Osteoblast (primary cell): ENCODE measurements around the gene ZFPL1. TPM values are rescaled to one million over a fixed set of nuclear protein-coding genes. Genes with fewer than 3 reads are reported as not detected.

Experiments
- DNase-seq: peaks from one replicate; pipeline ENCODE4 v3.0.0; 2011; ENCODE audit warnings: low spot score, mixed read lengths; ENCODE audit not compliant: insufficient read length; ENCODE audit errors: missing footprints
- H2AFZ ChIP-seq: 2 replicates; pipeline ENCODE4 v1.6.0; 2011; ENCODE audit warnings: mild to moderate bottlenecking, low read length
- H3K27ac ChIP-seq: 2 replicates; pipeline ENCODE4 v1.5.1; 2011; ENCODE audit warnings: mild to moderate bottlenecking, low read depth, low read length, moderate library complexity
- H3K27me3 ChIP-seq: 2 replicates; pipeline ENCODE4 v1.6.0; 2012; ENCODE audit warnings: mild to moderate bottlenecking, control low read depth, inconsistent platforms, low read length, moderate library complexity; ENCODE audit not compliant: insufficient read depth
- H3K36me3 ChIP-seq: 2 replicates; pipeline ENCODE4 v1.5.1; 2011; ENCODE audit warnings: mild to moderate bottlenecking, low read length, control low read depth, moderate library complexity; ENCODE audit not compliant: insufficient read depth
- H3K4me1 ChIP-seq: 2 replicates; pipeline ENCODE4 v1.5.1; 2011; ENCODE audit warnings: mild to moderate bottlenecking, low read length, control low read depth, moderate library complexity; ENCODE audit not compliant: insufficient read depth
- H3K4me2 ChIP-seq: 2 replicates; pipeline ENCODE4 v1.6.0; 2011; ENCODE audit warnings: mild to moderate bottlenecking, low read length; ENCODE audit not compliant: insufficient read depth
- H3K4me3 ChIP-seq: fragments of 200-600 bp; sonication (generic); 3 replicates; pipeline ENCODE4 v1.5.1; 2012; ENCODE audit warnings: mild to moderate bottlenecking, low read length, inconsistent platforms; ENCODE audit not compliant: insufficient read depth
- H3K79me2 ChIP-seq: 2 replicates; pipeline ENCODE4 v1.6.0; 2012; ENCODE audit warnings: mild to moderate bottlenecking, low read length, control low read depth, inconsistent platforms; ENCODE audit not compliant: insufficient read depth
- H3K9me3 ChIP-seq: 2 replicates; pipeline ENCODE4 v1.5.1; 2011; ENCODE audit warnings: low read depth, low read length, control low read depth
- H4K20me1 ChIP-seq: 2 replicates; pipeline ENCODE4 v1.6.0; 2012; ENCODE audit warnings: mild to moderate bottlenecking, low read length, control low read depth; ENCODE audit not compliant: insufficient read depth
- CTCF ChIP-seq: IDR thresholded peaks from 2 replicates; pipeline ENCODE4 v1.5.1; 2011; ENCODE audit warnings: mild to moderate bottlenecking, low read depth, low read length, moderate library complexity; ENCODE audit errors: extremely low read depth
- total RNA-seq: library from RNA; depleted of rRNA; stranded (reverse); fragments of >200 nt; gene quantifications from 2 replicates; pipeline ENCODE4 v1.2.3, GENCODE V29; 2012

The ZFPL1 gene
- total RNA-seq, 1 donor: 39.4 TPM

DNA sequence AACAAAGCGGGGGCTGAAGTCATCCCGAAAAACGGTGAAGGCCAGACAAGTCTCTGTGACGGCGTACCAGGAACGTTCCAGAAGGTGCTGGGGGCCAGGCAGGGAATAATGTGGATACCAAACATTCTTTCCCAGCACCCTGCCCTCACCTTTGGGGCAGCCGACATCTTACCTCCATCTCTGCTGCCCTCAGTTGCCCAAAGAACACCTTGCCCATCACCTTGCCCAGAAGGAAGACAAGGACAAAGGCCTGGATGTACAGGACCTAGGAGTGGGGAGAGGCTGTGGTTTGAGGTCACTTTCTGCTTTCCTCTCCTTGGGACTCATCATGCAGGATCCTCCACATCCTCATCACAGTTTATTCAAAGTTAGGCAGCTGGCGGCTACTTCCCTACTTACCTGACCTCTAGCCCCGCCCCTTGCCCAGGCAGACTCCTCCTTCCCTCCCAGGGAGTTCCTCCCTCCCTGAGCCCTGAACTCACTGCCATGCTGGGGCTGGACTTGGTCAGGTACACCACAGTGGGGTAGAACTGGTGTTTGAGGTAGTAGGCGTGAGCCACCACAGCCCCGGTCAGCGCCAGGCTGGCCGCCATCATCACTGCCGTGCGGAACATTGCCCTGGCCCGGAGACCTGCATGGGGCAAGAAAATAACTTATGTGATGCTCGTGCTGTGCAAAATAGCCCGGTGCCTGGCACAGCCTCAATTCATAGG is 49.1 kb downstream of the ZFPL1 start:
- peak overlapping the region; percentile 99 for H3K27ac ChIP-seq
- TF ChIP-seq CTCF: no peak
- peak overlapping the region; percentile 85 for H3K4me2 ChIP-seq
- peaks cover 18% of the 10 kb centered on the region for H3K4me1 ChIP-seq
- H3K27me3 ChIP-seq: no peaks in the 10 kb centered on the region
- H3K9me3 ChIP-seq: no peaks in the 10 kb centered on the region
- peaks cover 35% of the 10 kb centered on the region for H4K20me1 ChIP-seq
- peaks cover 43% of the 10 kb centered on the region for H3K36me3 ChIP-seq
- H3K4me3 ChIP-seq: peak overlapping the region; percentile 96
- no peak overlapping the region for H2AFZ ChIP-seq
- peak; percentile 82 for DNase-seq
- H3K79me2 ChIP-seq: peaks cover 52% of the 10 kb centered on the region

DNA sequence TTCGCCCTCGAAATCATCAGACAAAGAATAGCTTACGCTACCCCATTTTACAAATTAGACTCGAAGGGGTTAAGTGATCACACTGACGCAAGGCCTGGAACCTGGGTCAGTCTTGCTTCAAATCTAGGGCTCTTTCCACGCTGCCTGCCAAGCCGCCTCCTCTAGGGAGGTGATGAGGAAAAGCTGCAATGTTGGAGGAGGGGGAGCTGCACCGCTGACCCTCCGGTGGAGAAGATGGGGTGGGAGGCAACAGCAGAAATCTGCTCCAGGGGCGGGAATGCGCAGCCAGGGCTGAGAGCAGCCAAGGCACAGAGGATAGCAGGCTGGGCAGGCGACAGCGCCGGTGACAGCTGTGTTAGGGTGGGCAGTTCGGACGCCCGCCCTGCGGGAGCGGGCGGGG is 49.7 kb downstream of the ZFPL1 start:
- DNase-seq: peak; percentile 70
- peak overlapping the region; percentile 85 for H3K4me2 ChIP-seq
- peaks cover 18% of the 10 kb centered on the region for H3K4me1 ChIP-seq
- H3K9me3 ChIP-seq: no peaks in the 10 kb centered on the region
- peaks cover 38% of the 10 kb centered on the region for H3K36me3 ChIP-seq
- H2AFZ ChIP-seq: peak overlapping the region; percentile 93
- no peak for TF ChIP-seq CTCF
- H3K27me3 ChIP-seq: no peaks in the 10 kb centered on the region
- H4K20me1 ChIP-seq: peaks cover 34% of the 10 kb centered on the region
- H3K27ac ChIP-seq: peak overlapping the region; percentile 99
- H3K4me3 ChIP-seq: peak overlapping the region; percentile 96
- H3K79me2 ChIP-seq: peaks cover 52% of the 10 kb centered on the region

DNA sequence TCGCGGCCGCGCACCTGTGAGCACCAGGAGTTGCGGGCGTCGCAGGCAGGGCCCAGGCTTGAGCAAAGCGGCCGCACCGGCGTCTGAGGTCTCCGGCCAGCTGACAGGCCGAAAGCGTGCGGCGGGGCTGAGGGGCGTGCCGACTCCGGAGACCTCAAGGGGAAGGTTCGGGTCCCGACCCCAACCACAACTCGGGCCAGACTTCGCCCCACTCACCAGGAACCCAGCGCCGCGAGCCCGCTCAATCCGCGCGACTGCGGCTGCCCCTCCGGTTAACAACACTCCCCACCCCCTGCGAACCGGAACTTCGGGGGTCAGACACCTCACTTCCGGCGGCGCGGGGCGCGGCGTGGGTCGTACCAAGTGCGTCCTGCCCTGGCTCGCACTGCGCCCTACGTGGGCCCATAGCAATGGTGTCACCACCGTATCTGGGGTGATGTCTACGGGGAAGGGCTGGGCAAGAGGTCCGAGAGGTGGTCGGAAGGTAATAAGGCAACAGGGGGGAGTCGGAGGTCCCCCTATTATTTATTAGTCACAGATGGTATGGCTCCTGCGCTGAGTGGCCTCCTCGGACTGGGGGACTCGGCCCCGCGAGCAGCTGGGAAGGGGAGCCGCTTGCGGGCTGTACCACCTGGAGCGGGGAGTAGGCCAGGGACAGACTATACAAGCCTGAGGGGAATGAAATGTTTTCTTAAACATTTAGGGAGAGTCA is 50.4 kb downstream of the ZFPL1 start, which contains the start of gene SYVN1:
SYVN1 (minus strand) TSS at position 280 of the 712 bp plus-strand sequence. CDS start 918 bp downstream, outside the sequence.
- DNase-seq: peak; percentile 99
- peaks cover 52% of the 10 kb centered on the region for H3K79me2 ChIP-seq
- H3K4me2 ChIP-seq: peak within 1 kb of the TSS; percentile 85
- H4K20me1 ChIP-seq: peaks cover 32% of the 10 kb centered on the region
- H3K36me3 ChIP-seq: peaks cover 31% of the 10 kb centered on the region
- peaks cover 18% of the 10 kb centered on the region for H3K4me1 ChIP-seq
- H3K9me3 ChIP-seq: no peaks in the 10 kb centered on the region
- peak within 1 kb of the TSS; percentile 96 for H3K4me3 ChIP-seq
- no peaks in the 10 kb centered on the region for H3K27me3 ChIP-seq
- H3K27ac ChIP-seq: peak within 1 kb of the TSS; percentile 99
- TF ChIP-seq CTCF: no peak
- H2AFZ ChIP-seq: peak within 1 kb of the TSS; percentile 93
